ENCODE measurements around the gene ARHGEF2.

ARHGEF2 gene

DNA sequence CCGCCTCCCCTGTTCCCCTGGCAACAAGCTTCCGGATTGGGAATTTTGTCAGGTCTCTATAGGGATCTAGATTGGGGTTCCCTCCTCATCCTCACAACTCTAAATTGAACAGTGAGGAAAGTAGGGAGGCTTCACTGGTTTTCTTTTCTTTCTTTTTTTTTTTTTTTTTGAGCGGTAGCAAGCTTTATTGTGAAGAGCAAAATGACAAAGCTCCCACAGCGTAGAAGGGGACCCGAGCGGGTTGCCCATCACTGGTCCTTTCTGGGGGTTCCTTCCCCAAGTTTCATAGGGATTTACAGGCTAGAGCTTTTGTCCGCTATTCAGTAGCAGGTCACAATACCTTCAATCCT lies 10.3 kb downstream of the ARHGEF2 start:
- H3K79me2 ChIP-seq (ENCODE audit: insufficient read depth, low read depth), result peaks cover 77% of the 10 kb centered on the region
- no peak overlapping the region; the same call in 1 of the 2 replicates for H3K27ac ChIP-seq

DNA sequence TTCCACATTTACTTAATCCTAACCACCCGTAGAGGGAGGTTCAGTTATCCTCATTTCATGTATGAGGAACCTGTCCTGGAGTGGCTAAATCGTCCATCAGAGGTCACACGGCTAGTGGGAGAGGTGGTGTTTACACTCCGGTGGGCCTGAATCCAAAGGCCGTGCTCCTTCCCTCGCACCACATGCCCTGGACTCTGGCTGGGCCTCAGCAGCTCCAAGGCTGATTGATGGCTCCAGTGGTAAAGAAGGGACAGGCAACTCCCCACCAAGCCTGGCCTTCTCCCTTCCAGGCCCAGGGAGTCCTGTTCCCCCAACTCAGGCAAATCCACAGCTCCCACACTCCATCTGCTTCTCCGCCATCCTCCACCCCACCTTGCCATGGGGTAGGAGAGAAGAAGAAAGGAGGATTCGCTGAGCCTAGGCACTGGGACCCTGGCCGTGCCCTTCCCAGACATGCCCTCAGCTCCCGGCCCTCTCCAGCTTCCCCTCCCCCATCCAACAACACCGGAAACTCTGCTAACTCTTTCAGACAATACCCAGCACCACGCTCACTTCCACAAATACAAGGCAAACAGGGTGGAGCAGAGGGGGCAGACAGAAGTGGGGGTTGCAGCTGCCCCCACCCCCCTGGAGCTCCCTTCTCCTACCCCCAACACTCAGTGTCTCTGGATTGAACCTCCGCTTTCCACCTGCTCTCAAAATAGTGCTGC lies 10.9 kb downstream of the ARHGEF2 start:
- Histone ChIP-seq H3K9ac (no peak overlapping the region), H3K4me1 (ENCODE audit: low read depth, poor library complexity, severe bottlenecking) (peaks cover 34% of the 10 kb centered on the region), H3K4me2 (no peak overlapping the region), H3K27ac (no peak overlapping the region; the same call in 1 of the 2 replicates), H3K79me2 (ENCODE audit: insufficient read depth, low read depth) (peaks cover 76% of the 10 kb centered on the region), H3K27me3 (ENCODE audit: insufficient read depth, low read depth) (no peaks in the 10 kb centered on the region), H3K4me3 (IDR thresholded peaks at IDR 0.05; ENCODE audit: insufficient read depth, low read depth, low read length) (no peak overlapping the region), H3K36me3 (ENCODE audit: insufficient read depth) (peaks cover 53% of the 10 kb centered on the region), H4K20me1 (ENCODE audit: insufficient read depth) (peaks cover 36% of the 10 kb centered on the region), H2AFZ (ENCODE audit: low read depth) (no peak overlapping the region)
- TF ChIP-seq, protein P1, sequence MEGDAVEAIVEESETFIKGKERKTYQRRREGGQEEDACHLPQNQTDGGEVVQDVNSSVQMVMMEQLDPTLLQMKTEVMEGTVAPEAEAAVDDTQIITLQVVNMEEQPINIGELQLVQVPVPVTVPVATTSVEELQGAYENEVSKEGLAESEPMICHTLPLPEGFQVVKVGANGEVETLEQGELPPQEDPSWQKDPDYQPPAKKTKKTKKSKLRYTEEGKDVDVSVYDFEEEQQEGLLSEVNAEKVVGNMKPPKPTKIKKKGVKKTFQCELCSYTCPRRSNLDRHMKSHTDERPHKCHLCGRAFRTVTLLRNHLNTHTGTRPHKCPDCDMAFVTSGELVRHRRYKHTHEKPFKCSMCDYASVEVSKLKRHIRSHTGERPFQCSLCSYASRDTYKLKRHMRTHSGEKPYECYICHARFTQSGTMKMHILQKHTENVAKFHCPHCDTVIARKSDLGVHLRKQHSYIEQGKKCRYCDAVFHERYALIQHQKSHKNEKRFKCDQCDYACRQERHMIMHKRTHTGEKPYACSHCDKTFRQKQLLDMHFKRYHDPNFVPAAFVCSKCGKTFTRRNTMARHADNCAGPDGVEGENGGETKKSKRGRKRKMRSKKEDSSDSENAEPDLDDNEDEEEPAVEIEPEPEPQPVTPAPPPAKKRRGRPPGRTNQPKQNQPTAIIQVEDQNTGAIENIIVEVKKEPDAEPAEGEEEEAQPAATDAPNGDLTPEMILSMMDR (conservative IDR thresholded peaks at IDR 0.05; ENCODE audit: low read depth, low read length), result no peak

More for the DNA sequence above, 10.3 kb downstream of the ARHGEF2 start:
- Histone ChIP-seq H3K4me2 (no peak overlapping the region), H4K20me1 (ENCODE audit: insufficient read depth) (peaks cover 41% of the 10 kb centered on the region), H3K9ac (no peak overlapping the region), H3K4me3 (IDR thresholded peaks at IDR 0.05; ENCODE audit: insufficient read depth, low read depth, low read length) (no peak overlapping the region), H2AFZ (ENCODE audit: low read depth) (no peak overlapping the region), H3K27me3 (ENCODE audit: insufficient read depth, low read depth) (no peaks in the 10 kb centered on the region), H3K36me3 (ENCODE audit: insufficient read depth) (peaks cover 50% of the 10 kb centered on the region), H3K4me1 (ENCODE audit: low read depth, poor library complexity, severe bottlenecking) (peaks cover 35% of the 10 kb centered on the region)
- TF ChIP-seq, protein P1 (conservative IDR thresholded peaks at IDR 0.05; ENCODE audit: low read depth, low read length), result no peak

DNA sequence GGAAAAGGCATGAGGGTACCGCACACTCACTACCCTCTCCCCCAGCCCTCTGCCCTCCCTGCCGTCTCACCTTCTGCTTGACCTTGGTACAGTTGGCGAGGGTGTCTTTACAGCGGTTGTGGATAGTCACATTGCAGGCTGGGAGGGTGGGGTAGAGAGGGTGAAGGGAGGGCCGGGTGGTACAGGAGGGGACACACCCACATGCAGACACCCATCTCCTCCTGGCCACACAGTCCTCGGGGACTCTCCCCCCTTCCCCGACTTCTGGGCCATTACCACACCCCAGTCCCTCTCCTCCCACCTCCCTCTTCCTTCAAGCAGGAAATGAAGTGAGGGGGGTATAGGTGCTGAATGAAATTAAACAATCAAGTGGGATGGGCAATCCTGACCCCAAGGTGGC lies 11.6 kb downstream of the ARHGEF2 start:
- Histone ChIP-seq H3K27me3 (ENCODE audit: insufficient read depth, low read depth) (no peaks in the 10 kb centered on the region), H3K36me3 (ENCODE audit: insufficient read depth) (peaks cover 60% of the 10 kb centered on the region), H3K79me2 (ENCODE audit: insufficient read depth, low read depth) (peaks cover 68% of the 10 kb centered on the region), H2AFZ (ENCODE audit: low read depth) (no peak overlapping the region), H3K27ac (no peak overlapping the region), H3K4me2 (no peak overlapping the region), H4K20me1 (ENCODE audit: insufficient read depth) (peaks cover 29% of the 10 kb centered on the region), H3K9ac (no peak overlapping the region), H3K4me3 (IDR thresholded peaks at IDR 0.05; ENCODE audit: insufficient read depth, low read depth, low read length) (no peak overlapping the region), H3K4me1 (ENCODE audit: low read depth, poor library complexity, severe bottlenecking) (peaks cover 32% of the 10 kb centered on the region)
- TF ChIP-seq, protein P1 (conservative IDR thresholded peaks at IDR 0.05; ENCODE audit: low read depth, low read length), result no peak

DNA sequence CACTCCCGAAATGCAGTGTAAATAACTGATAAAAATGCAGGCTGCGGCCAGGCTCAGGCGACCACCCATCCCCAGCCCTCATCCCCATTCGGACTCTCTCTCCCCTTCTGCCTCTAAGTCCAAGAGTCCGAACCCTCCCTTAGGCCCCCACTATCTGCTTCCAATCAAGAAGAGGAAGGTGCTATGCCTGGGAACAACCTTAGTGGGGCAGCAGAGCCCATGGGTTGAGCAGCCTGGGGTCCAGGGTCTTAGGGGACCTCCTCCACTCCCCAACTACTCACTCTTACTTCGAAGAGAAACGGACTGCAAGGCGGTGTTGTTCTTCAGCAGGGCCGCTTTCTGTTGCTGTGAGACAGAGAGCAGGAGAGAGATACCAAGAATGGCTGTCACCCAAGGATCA lies 12.2 kb downstream of the ARHGEF2 start:
- TF ChIP-seq, protein P1 (conservative IDR thresholded peaks at IDR 0.05; ENCODE audit: low read depth, low read length), result peak; percentile 53; the same call in 1 of the 2 replicates
- Histone ChIP-seq H3K36me3 (ENCODE audit: insufficient read depth) (peaks cover 66% of the 10 kb centered on the region), H3K4me3 (IDR thresholded peaks at IDR 0.05; ENCODE audit: insufficient read depth, low read depth, low read length) (no peak overlapping the region), H4K20me1 (ENCODE audit: insufficient read depth) (peaks cover 23% of the 10 kb centered on the region), H3K79me2 (ENCODE audit: insufficient read depth, low read depth) (peaks cover 62% of the 10 kb centered on the region), H3K27ac (no peak overlapping the region), H2AFZ (ENCODE audit: low read depth) (no peak overlapping the region), H3K9ac (no peak overlapping the region), H3K4me1 (ENCODE audit: low read depth, poor library complexity, severe bottlenecking) (peaks cover 27% of the 10 kb centered on the region), H3K4me2 (no peak overlapping the region), H3K27me3 (ENCODE audit: insufficient read depth, low read depth) (no peaks in the 10 kb centered on the region)

All from KMS-11 (cell line).